GM12878 (cell line): ENCODE measurements around the gene RFX3. TPM values are rescaled to one million over a fixed set of nuclear protein-coding genes. Genes with fewer than 3 reads are reported as not detected.

Source experiments
- ATAC-seq: fragments of 200-7000 bp; cut with Tn5 transposase; 3 replicates; pipeline ENCODE4 v1.9.1; 2020; ENCODE audit warnings: mild to moderate bottlenecking, moderate library complexity
- BruUV-seq: library from RNA; stranded (reverse); fragments of 400-500 nt; replicated peaks from 2 replicates; lab custom pipeline; 2021; lab: Mats Ljungman, UMichigan
- CTCF ChIA-PET: fragments of 300-600 bp; sonication (Branson Sonifier 250); formaldehyde crosslinking; extraction: SDS; loops from one replicate; lab custom pipeline; 2021; ENCODE audit warnings: inconsistent platforms; lab: Yijun Ruan, JAX
- POLR2A ChIA-PET: fragments of 350-600 bp; formaldehyde crosslinking; extraction: SDS; loops from one replicate; lab custom pipeline; 2021; ENCODE audit warnings: inconsistent platforms; lab: Charles Lee
- RAD21 ChIA-PET: fragments of 300-600 bp; sonication (Branson Sonifier 250); formaldehyde crosslinking; loops from one replicate; lab custom pipeline; 2023; ENCODE audit warnings: antibody characterized with exemption; ENCODE audit not compliant: unreplicated experiment; lab: Charles Lee
- SMC1A ChIA-PET: fragments of 300-600 bp; sonication (Branson Sonifier 250); formaldehyde crosslinking; loops from one replicate; lab custom pipeline; 2023; ENCODE audit not compliant: unreplicated experiment, uncharacterized antibody; lab: Charles Lee
- DNase-seq: peaks from one replicate; pipeline ENCODE4 v3.0.0-alpha.2; 2011; ENCODE audit warnings: low read depth, low spot score
- FAIRE-seq: peaks from 3 replicates; lab custom pipeline; 2011; peaks lifted over from hg19 to GRCh38; lab: Jason Lieb, UNC
- H2AFZ ChIP-seq: 2 replicates; pipeline ENCODE4 v1.6.0; 2011; ENCODE audit warnings: low read depth, low read length, control low read depth; ENCODE audit not compliant: control insufficient read depth
- H3K27ac ChIP-seq: 2 replicates; pipeline ENCODE4 v1.5.1; 2011; ENCODE audit warnings: control low read depth; ENCODE audit not compliant: control insufficient read depth, insufficient read depth
- H3K27me3 ChIP-seq, 2 experiments: replicated peaks in 1 of 2; 2 replicates each; pipeline versions ENCODE4 v1.6.0 to v1.6.1; 2011; ENCODE audit warnings: low read length in 1 of 2; ENCODE audit not compliant: control insufficient read depth in 2 of 2, insufficient read depth in 2 of 2
- H3K36me3 ChIP-seq, 2 experiments: 2 replicates each; pipeline ENCODE4 v1.5.1; 2011; ENCODE audit warnings: low read length in 1 of 2; ENCODE audit not compliant: control insufficient read depth in 2 of 2, insufficient read depth in 2 of 2
- H3K4me1 ChIP-seq: 2 replicates; pipeline ENCODE4 v1.6.1; 2011; ENCODE audit warnings: mild to moderate bottlenecking, low read length, moderate library complexity, mixed read lengths; ENCODE audit not compliant: control insufficient read depth, insufficient read depth
- H3K4me2 ChIP-seq: 2 replicates; pipeline ENCODE4 v1.6.0; 2011; ENCODE audit warnings: control low read depth; ENCODE audit not compliant: control insufficient read depth, insufficient read depth
- H3K4me3 ChIP-seq: fragments of 200-600 bp; sonication (generic); 2 replicates; pipeline ENCODE4 v1.5.1; 2016
- H3K79me2 ChIP-seq: 2 replicates; pipeline ENCODE4 v1.6.0; 2011; ENCODE audit warnings: low read length; ENCODE audit not compliant: control insufficient read depth, insufficient read depth
- H3K9ac ChIP-seq: 2 replicates; pipeline ENCODE4 v1.8.0; 2011; ENCODE audit warnings: low read length, control low read depth, mixed read lengths; ENCODE audit not compliant: control insufficient read depth, insufficient read depth
- H3K9me3 ChIP-seq: replicated peaks from 3 replicates; pipeline ENCODE4 v1.5.1; 2011; ENCODE audit warnings: mild to moderate bottlenecking, low read length; ENCODE audit not compliant: control insufficient read depth, insufficient read depth
- H4K20me1 ChIP-seq: 2 replicates; pipeline ENCODE4 v1.6.0; 2011; ENCODE audit not compliant: control insufficient read depth, insufficient read depth
- BHLHE40 ChIP-seq, 2 experiments: fragments of 450-650 bp in 1 of 2; IDR thresholded peaks; 2 replicates each; pipeline ENCODE4 v1.6.1; 2011 to 2017; ENCODE audit warnings: low read depth in 2 of 2, borderline replicate concordance in 1 of 2, improper control_type of control experiment in 1 of 2, low read length in 1 of 2, mild to moderate bottlenecking in 1 of 2
- BRCA1 ChIP-seq: IDR thresholded peaks from 2 replicates; pipeline ENCODE4 v1.6.1; 2011; ENCODE audit warnings: low read depth, low read length, improper control_type of control experiment
- CBFB ChIP-seq: IDR thresholded peaks from 2 replicates; pipeline ENCODE4 v1.6.1; 2016; ENCODE audit warnings: antibody characterized with exemption, low read depth
- CHD1 ChIP-seq: IDR thresholded peaks from 2 replicates; pipeline ENCODE4 v1.6.1; 2012; ENCODE audit warnings: low read depth, low read length, improper control_type of control experiment
- ETV6 ChIP-seq, 2 experiments: fragments of 450-650 bp in 1 of 2; IDR thresholded peaks in 1 of 2; conservative IDR thresholded peaks in 1 of 2; 2 replicates each; pipeline ENCODE4 v1.6.1; 2014; ENCODE audit warnings: antibody characterized with exemption in 1 of 2, borderline replicate concordance in 1 of 2, low read depth in 1 of 2, mild to moderate bottlenecking in 1 of 2, moderate library complexity in 1 of 2
- EZH2 ChIP-seq: IDR thresholded peaks from 2 replicates; pipeline ENCODE4 v1.6.1; 2012; ENCODE audit warnings: low read depth, mild to moderate bottlenecking, control low read depth, inconsistent platforms, low read length, borderline replicate concordance; ENCODE audit not compliant: control insufficient read depth
- IKZF2 ChIP-seq, 2 experiments: fragments of 450-650 bp; IDR thresholded peaks; 2 replicates each; pipeline ENCODE4 v1.6.1; 2017; ENCODE audit warnings: mild to moderate bottlenecking in 2 of 2, moderate library complexity in 2 of 2
- KLF5 ChIP-seq: fragments of 450-650 bp; IDR thresholded peaks from 2 replicates; pipeline ENCODE4 v1.6.1; 2014; ENCODE audit warnings: mild to moderate bottlenecking; ENCODE audit not compliant: partially characterized antibody
- PAX8 ChIP-seq: fragments of 450-650 bp; IDR thresholded peaks from 2 replicates; pipeline ENCODE4 v1.6.1; 2017; ENCODE audit warnings: mild to moderate bottlenecking, moderate library complexity
- POU2F2 ChIP-seq: IDR thresholded peaks from 3 replicates; pipeline ENCODE4 v1.6.1; 2011; ENCODE audit warnings: low read depth, mild to moderate bottlenecking, low read length, borderline replicate concordance
- RAD51 ChIP-seq: fragments of 450-650 bp; IDR thresholded peaks from 2 replicates; pipeline ENCODE4 v1.6.1; 2016; ENCODE audit warnings: moderate library complexity, mild to moderate bottlenecking, inconsistent platforms
- RELA ChIP-seq: fragments of 450-650 bp; IDR thresholded peaks from 2 replicates; pipeline ENCODE4 v1.8.0; 2014; ENCODE audit warnings: borderline replicate concordance; ENCODE audit not compliant: partially characterized antibody
- RUNX3 ChIP-seq: IDR thresholded peaks from 2 replicates; pipeline ENCODE4 v1.6.1; 2012; ENCODE audit warnings: low read length, inconsistent platforms
- SMARCA5 ChIP-seq: fragments of 450-650 bp; IDR thresholded peaks from 2 replicates; pipeline ENCODE4 v1.6.1; 2017; ENCODE audit warnings: mild to moderate bottlenecking
- WGBS: methylation state at CpG from one replicate; pipeline ENCODE4 v1.1.6; 2016; ENCODE audit warnings: low lambda C conversion rate; ENCODE audit not compliant: insufficient replicate concordance, insufficient coverage; ENCODE audit errors: missing lambda C conversion rate; 5-methylcytosine and 5-hydroxymethylcytosine counted together
- in situ Hi-C: fragments of 300-500 bp; cut with MboI; formaldehyde crosslinking; loops from 9 replicates; pipeline ENCODE4 v1.14.3; 2018; ENCODE audit warnings: mixed read lengths
- intact Hi-C: fragments of 100-400 bp; cut with micrococcal nuclease; formaldehyde crosslinking; loops from one replicate; pipeline ENCODE4 v1.14.2; 2022; ENCODE audit not compliant: unreplicated experiment
- polyA plus RNA-seq, 11 experiments: library from polyadenylated mRNA; depleted of rRNA in 4 of 11; unstranded in 6 of 11; stranded (reverse) in 5 of 11; fragments of >200 nt; fragmentation: Nextera tagmentation in 4 of 11; fragmentation: Illumina TruSeq in 1 of 11; extraction: Ambion mirVana in 4 of 11; extraction: Trizol in 1 of 11; gene quantifications; 1 replicate in 1 of 11; 2 replicates in 10 of 11; pipeline versions ENCODE4 v1.2.1 to v1.2.3, GENCODE V29; 2011 to 2016; ENCODE audit warnings: inconsistent platforms in 2 of 11, missing spikeins in 2 of 11, low read depth in 1 of 11
- total RNA-seq, 4 experiments: library from RNA; depleted of rRNA in 3 of 4; stranded (reverse); fragments of >200 nt in 3 of 4; fragmentation: Illumina TruSeq in 1 of 4; extraction: Trizol in 1 of 4; gene quantifications; 2 replicates each; pipeline versions ENCODE4 v1.2.1 to v1.2.3, GENCODE V29; 2013 to 2021
- TF ChIP-seq, protein P1 (sequence below): fragments of 450-650 bp; IDR thresholded peaks from 2 replicates; pipeline ENCODE4 v1.6.1; 2018; ENCODE audit warnings: borderline replicate concordance, mild to moderate bottlenecking; ENCODE audit not compliant: partially characterized antibody

The RFX3 gene
- total and polyA plus RNA-seq, 10 of the 15 experiments (the other 5 are each of a cell fraction or from before 2014, with no cell fraction given) = 1.2 to 26.4 (median 6.7) TPM

DNA sequence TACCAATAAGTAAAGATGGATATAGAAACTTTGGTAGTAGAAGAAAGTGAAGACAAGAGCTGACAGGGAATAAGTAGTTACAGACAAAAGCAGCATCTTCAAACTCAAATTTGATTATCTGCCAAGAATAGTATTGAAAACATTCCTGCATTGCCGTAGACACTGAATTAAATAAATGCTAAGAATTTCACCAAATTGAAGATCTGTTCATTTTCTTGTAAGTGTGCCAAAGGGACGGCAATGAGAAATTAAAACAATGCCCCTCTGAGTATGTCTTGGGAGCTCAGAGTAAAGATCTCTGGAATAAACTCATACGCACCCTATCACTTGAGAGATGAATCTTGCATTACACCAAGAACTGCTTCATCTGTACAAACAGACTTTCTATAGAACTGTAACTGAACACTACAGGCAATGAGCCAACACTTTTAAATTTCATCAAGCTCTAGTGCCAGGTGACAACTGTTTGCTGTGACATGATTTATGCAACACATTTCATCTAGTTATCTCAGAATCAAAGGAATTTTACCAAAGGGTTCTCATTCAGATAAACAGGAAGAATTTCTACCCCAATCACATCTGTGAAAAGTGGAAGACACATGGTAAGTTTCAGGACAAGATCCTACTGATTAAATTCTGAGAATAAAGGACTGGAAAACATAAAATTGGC is 66.9 kb downstream of the RFX3 start:
- BruUV-seq = no TSS peak
- Histone ChIP-seq H4K20me1 (no peaks in the 10 kb centered on the region), H3K79me2 (no peaks in the 10 kb centered on the region), H2AFZ (no peak overlapping the region), H3K4me2 (no peak overlapping the region), H3K9ac (no peak overlapping the region), H3K27ac (no peak overlapping the region), H3K27me3 (no peaks in the 10 kb centered on the region), H3K4me3 (no peak overlapping the region), H3K9me3 (no peaks in the 10 kb centered on the region), H3K36me3 (no peaks in the 10 kb centered on the region; a peak in 1 of 4 replicates), H3K4me1 (no peaks in the 10 kb centered on the region)
- no peak for DNase-seq
- ChIA-PET RAD21 (interaction anchor here (1.0 to 1.5 kb wide), 2 partner anchors 8 to 68 kb away, joined by 3 to 4 read pairs; no protein-coding TSS in a partner anchor), POLR2A (no interaction called here), SMC1A (interaction anchor here (0.7 to 2.1 kb wide), 6 partner anchors 9 to 68 kb away, joined by 3 to 8 read pairs (median 4); no protein-coding TSS in a partner anchor), CTCF (interaction anchor here (2.1 to 2.4 kb wide), 2 partner anchors 9 to 218 kb away, joined by 6 to 14 read pairs; no protein-coding TSS in a partner anchor)
- ATAC-seq = no peak
- intact Hi-C loops (no loop called here), in situ Hi-C loops (no loop called here)
- 100% methylated on average over 3 of the region's 3 CpGs for WGBS
- FAIRE-seq = no peak
- no peak for TF ChIP-seq POU2F2
- no peak for TF ChIP-seq PAX8
- TF ChIP-seq ETV6 (conservative IDR thresholded peaks at IDR 0.05 in 1 of 2, IDR thresholded peaks at IDR 0.05 in 1 of 2; ENCODE audit: borderline replicate concordance in 1 of 2, low read depth in 1 of 2) = no peak
- TF ChIP-seq CBFB = no peak
- no peak for TF ChIP-seq RUNX3
- no peak for TF ChIP-seq EZH2
- no peak for TF ChIP-seq BHLHE40 (IDR thresholded peaks at IDR 0.05; ENCODE audit: borderline replicate concordance in 1 of 2, low read depth in 2 of 2, low read length in 1 of 2)
- no peak for TF ChIP-seq RELA
- TF ChIP-seq KLF5 = no peak
- no peak for TF ChIP-seq BRCA1
- no peak for TF ChIP-seq IKZF2 (IDR thresholded peaks at IDR 0.05)
- TF ChIP-seq, protein P1, sequence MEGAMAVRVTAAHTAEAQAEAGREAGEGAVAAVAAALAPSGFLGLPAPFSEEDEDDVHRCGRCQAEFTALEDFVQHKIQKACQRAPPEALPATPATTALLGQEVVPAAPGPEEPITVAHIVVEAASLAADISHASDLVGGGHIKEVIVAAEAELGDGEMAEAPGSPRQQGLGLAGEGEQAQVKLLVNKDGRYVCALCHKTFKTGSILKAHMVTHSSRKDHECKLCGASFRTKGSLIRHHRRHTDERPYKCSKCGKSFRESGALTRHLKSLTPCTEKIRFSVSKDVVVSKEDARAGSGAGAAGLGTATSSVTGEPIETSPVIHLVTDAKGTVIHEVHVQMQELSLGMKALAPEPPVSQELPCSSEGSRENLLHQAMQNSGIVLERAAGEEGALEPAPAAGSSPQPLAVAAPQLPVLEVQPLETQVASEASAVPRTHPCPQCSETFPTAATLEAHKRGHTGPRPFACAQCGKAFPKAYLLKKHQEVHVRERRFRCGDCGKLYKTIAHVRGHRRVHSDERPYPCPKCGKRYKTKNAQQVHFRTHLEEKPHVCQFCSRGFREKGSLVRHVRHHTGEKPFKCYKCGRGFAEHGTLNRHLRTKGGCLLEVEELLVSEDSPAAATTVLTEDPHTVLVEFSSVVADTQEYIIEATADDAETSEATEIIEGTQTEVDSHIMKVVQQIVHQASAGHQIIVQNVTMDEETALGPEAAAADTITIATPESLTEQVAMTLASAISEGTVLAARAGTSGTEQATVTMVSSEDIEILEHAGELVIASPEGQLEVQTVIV = no peak
- no peak for TF ChIP-seq RAD51
- no peak for TF ChIP-seq SMARCA5
- TF ChIP-seq CHD1 = no peak
- TF ChIP-seq, all 136 proteins: peak for 0
